AG09319 (cell line): ENCODE results near the gene TEKT3.

ENCODE experiments used
- DNase-seq: peaks from one replicate; pipeline ENCODE4 v3.0.0-alpha.2; 2010; ENCODE audit warnings: low read depth; ENCODE audit errors: extremely low read depth
- CTCF ChIP-seq: IDR thresholded peaks from 2 replicates; pipeline ENCODE4 v1.5.1; 2011; ENCODE audit warnings: low read depth, mild to moderate bottlenecking, inconsistent platforms, low read length, moderate library complexity

Gene TEKT3

GRCh38 chr17:15256689-15257088 is 84.7 kb downstream of the TEKT3 start:
- no peak for DNase-seq
- TF ChIP-seq CTCF = no peak

DNA sequence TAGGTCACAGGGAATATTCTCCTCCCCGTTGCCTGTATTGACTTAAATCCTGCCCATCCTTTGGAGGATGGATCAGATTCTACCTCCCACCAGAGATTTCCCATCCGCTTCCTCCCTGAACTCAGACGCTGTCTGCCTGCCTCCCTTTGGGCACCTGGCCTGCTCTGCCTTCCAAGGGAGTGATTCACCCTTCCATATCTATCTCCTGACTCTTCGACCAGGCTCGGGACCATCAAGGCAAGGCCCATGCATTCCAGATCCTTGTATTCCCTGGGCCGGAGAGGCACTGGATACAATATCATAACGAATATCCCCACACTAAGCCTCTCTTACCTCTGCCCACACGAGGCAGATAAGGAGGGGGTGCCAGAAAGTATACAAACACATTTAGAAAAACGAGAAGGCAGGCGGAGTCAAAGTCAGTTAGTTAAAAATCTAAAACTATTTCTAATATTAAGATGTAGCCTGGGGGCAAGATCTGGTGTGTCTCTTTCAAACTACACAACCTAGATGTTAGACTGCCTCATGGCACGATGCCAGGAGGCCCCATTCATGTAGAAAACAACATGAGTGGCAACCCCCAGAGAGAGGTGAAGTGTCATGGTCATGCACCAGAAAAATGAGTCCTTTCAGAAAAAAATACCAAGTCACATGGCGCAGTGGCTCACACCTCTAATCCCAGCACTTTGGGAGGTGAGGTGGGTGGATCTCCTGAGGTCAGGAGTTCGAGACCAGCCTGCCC is 85.5 kb downstream of the TEKT3 start:
- no peak for DNase-seq
- no peak for TF ChIP-seq CTCF
